PFSK-1 (cell line): ENCODE measurements around the gene AFDN.

Source experiments
- FOXP2 ChIP-seq: optimal IDR thresholded peaks from 2 replicates; pipeline ENCODE3; 2011; ENCODE audit warnings: borderline replicate concordance, control low read depth, inconsistent platforms; ENCODE audit not compliant: insufficient read depth; ENCODE audit errors: extremely low read length, extremely low read depth
- POLR2AphosphoS5 ChIP-seq: IDR thresholded peaks from 2 replicates; pipeline ENCODE4 v1.6.1; 2012; ENCODE audit warnings: low read depth, mild to moderate bottlenecking, control low read depth, low read length, moderate library complexity
- SIN3A ChIP-seq: IDR thresholded peaks from 2 replicates; pipeline ENCODE4 v1.6.1; 2012; ENCODE audit warnings: mild to moderate bottlenecking, low read length, moderate library complexity, borderline replicate concordance; ENCODE audit not compliant: insufficient read depth
- TAF1 ChIP-seq: IDR thresholded peaks from 2 replicates; pipeline ENCODE4 v1.6.1; 2012; ENCODE audit warnings: low read length, control low read depth, borderline replicate concordance; ENCODE audit not compliant: insufficient read depth
- TF ChIP-seq, protein P1 (sequence below), 2 experiments: IDR thresholded peaks; 2 replicates each; pipeline versions ENCODE4 v1.6.1 to v1.8.0; 2011 to 2012; ENCODE audit warnings: low read depth in 2 of 2, low read length in 2 of 2, control low read depth in 1 of 2, inconsistent platforms in 1 of 2, mild to moderate bottlenecking in 1 of 2, moderate library complexity in 1 of 2; ENCODE audit not compliant: insufficient read depth in 1 of 2

The AFDN gene

DNA sequence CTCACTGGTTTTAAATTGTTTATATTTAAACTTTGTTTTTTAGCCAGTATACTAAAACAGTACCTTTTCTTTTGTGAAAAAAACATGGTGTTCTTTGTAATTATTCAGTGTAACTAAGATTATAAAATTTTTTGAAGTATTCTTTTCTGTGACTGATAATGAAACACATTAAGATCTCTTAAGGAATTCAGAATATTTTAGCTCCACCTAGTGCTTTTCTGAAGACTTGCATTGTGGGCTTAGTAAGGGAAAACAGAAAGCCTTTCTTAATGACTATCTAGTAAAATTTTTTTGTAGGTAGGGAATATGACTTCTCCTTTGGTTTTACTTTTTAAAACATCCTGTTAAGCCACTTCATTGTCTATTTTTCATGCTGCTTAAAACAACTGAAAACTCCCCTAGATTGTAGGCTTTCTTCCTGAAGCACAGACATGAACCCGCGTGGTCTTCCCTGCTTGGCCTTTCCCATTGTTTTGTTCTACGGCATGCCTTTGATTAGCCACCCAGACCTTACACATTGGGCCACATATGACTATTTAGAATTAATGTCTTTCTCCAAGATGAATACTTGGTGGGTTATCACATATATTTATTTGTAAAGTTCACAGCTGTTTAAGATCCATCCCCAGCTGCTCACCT is 72.1 kb downstream of the AFDN start:
- TF ChIP-seq TAF1 (no peak), FOXP2 (no peak), POLR2AphosphoS5 (no peak), SIN3A (no peak)
- TF ChIP-seq, protein P1, sequence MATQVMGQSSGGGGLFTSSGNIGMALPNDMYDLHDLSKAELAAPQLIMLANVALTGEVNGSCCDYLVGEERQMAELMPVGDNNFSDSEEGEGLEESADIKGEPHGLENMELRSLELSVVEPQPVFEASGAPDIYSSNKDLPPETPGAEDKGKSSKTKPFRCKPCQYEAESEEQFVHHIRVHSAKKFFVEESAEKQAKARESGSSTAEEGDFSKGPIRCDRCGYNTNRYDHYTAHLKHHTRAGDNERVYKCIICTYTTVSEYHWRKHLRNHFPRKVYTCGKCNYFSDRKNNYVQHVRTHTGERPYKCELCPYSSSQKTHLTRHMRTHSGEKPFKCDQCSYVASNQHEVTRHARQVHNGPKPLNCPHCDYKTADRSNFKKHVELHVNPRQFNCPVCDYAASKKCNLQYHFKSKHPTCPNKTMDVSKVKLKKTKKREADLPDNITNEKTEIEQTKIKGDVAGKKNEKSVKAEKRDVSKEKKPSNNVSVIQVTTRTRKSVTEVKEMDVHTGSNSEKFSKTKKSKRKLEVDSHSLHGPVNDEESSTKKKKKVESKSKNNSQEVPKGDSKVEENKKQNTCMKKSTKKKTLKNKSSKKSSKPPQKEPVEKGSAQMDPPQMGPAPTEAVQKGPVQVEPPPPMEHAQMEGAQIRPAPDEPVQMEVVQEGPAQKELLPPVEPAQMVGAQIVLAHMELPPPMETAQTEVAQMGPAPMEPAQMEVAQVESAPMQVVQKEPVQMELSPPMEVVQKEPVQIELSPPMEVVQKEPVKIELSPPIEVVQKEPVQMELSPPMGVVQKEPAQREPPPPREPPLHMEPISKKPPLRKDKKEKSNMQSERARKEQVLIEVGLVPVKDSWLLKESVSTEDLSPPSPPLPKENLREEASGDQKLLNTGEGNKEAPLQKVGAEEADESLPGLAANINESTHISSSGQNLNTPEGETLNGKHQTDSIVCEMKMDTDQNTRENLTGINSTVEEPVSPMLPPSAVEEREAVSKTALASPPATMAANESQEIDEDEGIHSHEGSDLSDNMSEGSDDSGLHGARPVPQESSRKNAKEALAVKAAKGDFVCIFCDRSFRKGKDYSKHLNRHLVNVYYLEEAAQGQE (IDR thresholded peaks at IDR 0.05; ENCODE audit: insufficient read depth in 1 of 2, low read depth in 2 of 2, low read length in 2 of 2): no peak

DNA sequence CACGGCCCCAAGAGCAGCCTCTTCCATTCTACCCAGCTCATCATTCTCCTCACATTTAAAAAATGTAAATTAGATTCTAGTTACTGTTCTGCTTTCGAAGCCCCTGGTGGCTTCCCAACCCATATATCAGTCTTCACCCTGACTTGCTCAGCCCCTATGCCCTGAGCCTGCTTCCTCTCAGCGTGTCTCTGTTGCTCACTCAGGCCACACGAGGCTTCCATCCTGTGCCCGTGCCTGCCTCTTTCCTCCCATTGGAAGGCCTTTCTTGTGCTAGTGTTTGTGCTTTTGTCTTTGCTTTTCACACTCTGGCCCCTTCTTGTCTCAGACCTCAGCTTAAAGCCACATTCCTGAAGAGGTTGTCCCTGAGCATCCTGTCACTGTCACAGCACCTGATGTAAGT is 78.1 kb downstream of the AFDN start:
- TF ChIP-seq TAF1: no peak
- no peak for TF ChIP-seq FOXP2
- TF ChIP-seq, protein P1 (IDR thresholded peaks at IDR 0.05; ENCODE audit: insufficient read depth in 1 of 2, low read depth in 2 of 2, low read length in 2 of 2): no peak
- no peak for TF ChIP-seq POLR2AphosphoS5
- no peak for TF ChIP-seq SIN3A

DNA sequence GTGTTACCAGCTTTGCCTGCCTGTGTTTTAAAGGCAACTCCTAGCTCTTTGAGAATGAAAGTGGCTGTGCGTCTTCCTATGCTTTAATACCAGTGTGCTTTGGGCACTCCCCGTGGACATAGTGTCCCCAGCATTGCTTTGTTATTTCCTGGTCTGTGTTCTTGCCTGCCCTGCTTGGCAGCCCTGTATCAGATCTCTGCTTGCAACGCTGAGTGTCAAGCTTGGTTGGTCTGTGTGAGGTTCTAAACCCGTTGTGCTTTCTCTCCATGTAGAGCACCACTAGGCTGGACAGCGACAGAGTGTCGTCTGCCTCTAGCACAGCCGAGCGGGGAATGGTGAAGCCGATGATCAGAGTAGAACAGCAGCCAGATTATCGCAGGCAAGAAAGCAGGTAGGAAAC is 80.2 kb downstream of the AFDN start:
- TF ChIP-seq, protein P1 (IDR thresholded peaks at IDR 0.05; ENCODE audit: insufficient read depth in 1 of 2, low read depth in 2 of 2, low read length in 2 of 2): peak in 1 of 2 experiments; percentile 81; a peak in 2 of 4 replicates
- TF ChIP-seq FOXP2: no peak
- TF ChIP-seq POLR2AphosphoS5: no peak

DNA sequence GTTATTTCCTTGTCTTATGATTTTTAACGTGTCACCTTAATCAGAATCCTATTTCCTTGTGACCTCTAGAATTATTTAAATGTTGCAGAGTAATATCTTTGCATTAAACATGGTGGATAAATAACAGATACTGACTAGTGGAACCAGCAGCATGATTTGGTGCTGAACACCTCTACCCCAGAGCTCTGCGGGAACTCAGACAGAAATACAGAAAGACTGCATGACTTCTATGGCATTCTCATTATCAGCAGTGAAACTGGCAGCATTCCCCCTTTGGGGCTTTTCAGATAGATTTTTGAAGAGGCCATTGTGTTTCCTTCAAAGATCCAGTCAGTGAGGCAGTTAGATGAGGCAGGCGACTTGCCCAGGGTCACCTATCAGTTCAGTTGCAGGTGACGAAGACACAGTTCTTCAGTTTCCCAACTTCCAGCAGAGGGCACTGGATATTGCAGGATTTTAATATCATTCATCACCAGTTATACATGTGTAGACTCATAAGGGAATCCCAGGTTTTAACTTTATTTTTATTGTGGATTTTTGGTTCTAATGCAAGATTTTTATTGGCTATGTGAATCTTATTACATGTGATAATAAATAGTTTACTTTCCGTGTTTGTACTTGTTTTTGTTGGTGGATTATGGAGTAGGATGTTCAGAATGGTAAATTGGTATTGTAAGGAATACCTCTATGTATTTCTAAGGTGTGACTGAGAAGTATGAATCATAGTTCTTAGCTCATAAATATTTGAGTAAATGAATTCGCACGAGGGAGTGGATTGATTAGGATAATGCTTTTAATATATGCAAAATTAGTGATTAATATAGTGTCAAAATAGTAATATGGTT is 81.3 kb downstream of the AFDN start:
- TF ChIP-seq POLR2AphosphoS5 (no peak), SIN3A (no peak), FOXP2 (no peak), TAF1 (no peak)
- TF ChIP-seq, protein P1 (IDR thresholded peaks at IDR 0.05; ENCODE audit: insufficient read depth in 1 of 2, low read depth in 2 of 2, low read length in 2 of 2): no peak
